Thyroid gland (tissue), 4 donors: ENCODE measurements around the gene IFFO2. TPM values are rescaled to one million over a fixed set of nuclear protein-coding genes. Genes with fewer than 3 reads are reported as not detected.

ENCODE experiments used
- DNase-seq, 2 donors: peaks; one replicate each; pipeline ENCODE4 v3.0.0-alpha.2; 2019
- H3K27ac ChIP-seq, 3 donors: fragments of 200-600 bp; sonication (generic); 1 replicate in 2 of 3; 2 replicates in 1 of 3; pipeline ENCODE4 v1.5.1; 2016 to 2019; ENCODE audit warnings: mild to moderate bottlenecking in 1 of 3, moderate library complexity in 1 of 3
- H3K27me3 ChIP-seq: fragments of 200-600 bp; sonication (generic); one replicate; pipeline ENCODE4 v1.5.1; 2019
- H3K36me3 ChIP-seq, 2 donors: fragments of 200-600 bp; sonication (generic); one replicate each; pipeline ENCODE4 v1.5.1; 2016 to 2019
- H3K4me1 ChIP-seq, 2 donors: fragments of 200-600 bp; sonication (generic); one replicate each; pipeline ENCODE4 v1.5.1; 2017 to 2019
- H3K4me3 ChIP-seq, 3 donors: fragments of 200-600 bp; sonication (generic); replicated peaks in 1 of 3; 1 replicate in 2 of 3; 2 replicates in 1 of 3; pipeline ENCODE4 v1.5.1; 2016; ENCODE audit warnings: mild to moderate bottlenecking in 1 of 3
- H3K9me3 ChIP-seq: fragments of 200-600 bp; sonication (generic); one replicate; pipeline ENCODE4 v1.5.1; 2017
- POLR2A ChIP-seq, 2 donors: fragments of 450-650 bp; IDR thresholded peaks; one replicate each; pipeline ENCODE4 v1.6.1; 2017; ENCODE audit warnings: antibody characterized with exemption in 2 of 2, mild to moderate bottlenecking in 2 of 2, moderate library complexity in 1 of 2
- WGBS, 2 donors: methylation state at CpG; one replicate each; pipeline ENCODE4 v1.1.5; 2017; 5-methylcytosine and 5-hydroxymethylcytosine counted together
- intact Hi-C: fragments of 100-400 bp; cut with DNase I; formaldehyde crosslinking; loops from one replicate; pipeline ENCODE4 v1.15.1; 2023
- total RNA-seq, 4 donors: library from RNA; depleted of rRNA; stranded (reverse); fragments of >200 nt; gene quantifications; one replicate each; pipeline ENCODE4 v1.2.3, GENCODE V29; 2016
- TF ChIP-seq, protein P1 (sequence below), 6 experiments: fragments of 200-600 bp in 3 of 6; fragments of 450-650 bp in 3 of 6; sonication (generic) in 3 of 6; IDR thresholded peaks; one replicate each; pipeline ENCODE4 v1.5.1; 2016 to 2019; ENCODE audit warnings: antibody characterized with exemption in 6 of 6, mild to moderate bottlenecking in 2 of 6, inconsistent platforms in 1 of 6, moderate library complexity in 1 of 6

IFFO2 gene
- total RNA-seq, 4 donors from 2014 or later = 7.2 to 11.3 (median 10.1) TPM

- intact Hi-C loops = loop anchor here (5.0 kb wide), 2 partner anchors 32 to 152 kb away; no protein-coding TSS in a partner anchor
- H3K36me3 ChIP-seq = no peaks in the 10 kb centered on the region
- peaks cover 30 to 37% of the 10 kb centered on the region in 2 donors for H3K4me1 ChIP-seq
- no peak overlapping the region for H3K4me3 ChIP-seq
- no peak overlapping the region for H3K27ac ChIP-seq
- TF ChIP-seq, protein P1, sequence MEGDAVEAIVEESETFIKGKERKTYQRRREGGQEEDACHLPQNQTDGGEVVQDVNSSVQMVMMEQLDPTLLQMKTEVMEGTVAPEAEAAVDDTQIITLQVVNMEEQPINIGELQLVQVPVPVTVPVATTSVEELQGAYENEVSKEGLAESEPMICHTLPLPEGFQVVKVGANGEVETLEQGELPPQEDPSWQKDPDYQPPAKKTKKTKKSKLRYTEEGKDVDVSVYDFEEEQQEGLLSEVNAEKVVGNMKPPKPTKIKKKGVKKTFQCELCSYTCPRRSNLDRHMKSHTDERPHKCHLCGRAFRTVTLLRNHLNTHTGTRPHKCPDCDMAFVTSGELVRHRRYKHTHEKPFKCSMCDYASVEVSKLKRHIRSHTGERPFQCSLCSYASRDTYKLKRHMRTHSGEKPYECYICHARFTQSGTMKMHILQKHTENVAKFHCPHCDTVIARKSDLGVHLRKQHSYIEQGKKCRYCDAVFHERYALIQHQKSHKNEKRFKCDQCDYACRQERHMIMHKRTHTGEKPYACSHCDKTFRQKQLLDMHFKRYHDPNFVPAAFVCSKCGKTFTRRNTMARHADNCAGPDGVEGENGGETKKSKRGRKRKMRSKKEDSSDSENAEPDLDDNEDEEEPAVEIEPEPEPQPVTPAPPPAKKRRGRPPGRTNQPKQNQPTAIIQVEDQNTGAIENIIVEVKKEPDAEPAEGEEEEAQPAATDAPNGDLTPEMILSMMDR (IDR thresholded peaks at IDR 0.05) = no peak
- TF ChIP-seq POLR2A (IDR thresholded peaks at IDR 0.05) = no peak
- 87 to 95% methylated on average over 12 of the region's 12 CpGs for WGBS, 2 donors
- DNase-seq = no peak
- no peaks in the 10 kb centered on the region for H3K9me3 ChIP-seq
- H3K27me3 ChIP-seq = no peaks in the 10 kb centered on the region
Observed at GRCh38 chr1:18919956-18920355, 36.5 kb downstream of the IFFO2 start.

DNA sequence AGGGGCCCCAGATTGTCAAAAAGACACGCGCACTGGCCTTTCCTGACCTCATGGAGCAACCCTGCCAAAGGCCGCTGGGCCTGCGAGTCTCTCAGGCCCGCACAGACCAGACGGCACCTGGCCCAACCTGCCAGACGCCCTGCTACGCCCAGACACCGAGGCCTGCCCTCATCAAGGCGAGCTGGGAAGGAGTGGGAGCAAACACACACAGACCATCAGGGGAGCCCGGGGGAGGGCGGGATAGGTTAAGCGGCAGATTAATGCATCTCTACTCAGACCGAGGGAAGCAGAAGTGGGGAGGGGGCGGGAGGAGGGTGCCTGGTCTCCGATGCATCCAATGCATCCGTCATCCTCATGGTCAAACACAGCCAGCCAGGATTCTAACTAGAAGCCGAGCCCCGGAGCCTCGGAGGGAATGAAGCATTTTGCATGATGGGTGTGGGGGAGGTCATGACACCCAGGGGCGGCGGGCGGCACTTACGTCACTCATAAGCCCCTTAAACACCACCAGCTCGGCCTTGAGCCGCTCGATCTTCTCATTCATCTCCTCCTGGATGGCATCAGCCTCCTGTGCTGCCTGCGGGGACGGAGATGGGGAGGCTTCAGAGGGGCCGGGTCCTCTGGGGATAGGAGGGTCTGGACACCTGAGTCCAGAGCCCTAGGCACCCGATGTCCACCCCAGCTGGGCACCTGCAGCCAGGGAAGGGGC is 37.1 kb downstream of the IFFO2 start:
- H3K27me3 ChIP-seq = no peaks in the 10 kb centered on the region
- H3K36me3 ChIP-seq = no peaks in the 10 kb centered on the region
- DNase-seq = no peak
- H3K27ac ChIP-seq = no peak overlapping the region
- WGBS, 2 donors = 89 to 93% methylated on average over 23 to 24 of the region's 31 CpGs
- H3K9me3 ChIP-seq = no peaks in the 10 kb centered on the region
- H3K4me1 ChIP-seq = peaks cover 26 to 33% of the 10 kb centered on the region in 2 donors
- intact Hi-C loops = loop anchor here (5.0 kb wide), 2 partner anchors 33 to 153 kb away; no protein-coding TSS in a partner anchor
- TF ChIP-seq, protein P1 (IDR thresholded peaks at IDR 0.05) = no peak
- TF ChIP-seq POLR2A (IDR thresholded peaks at IDR 0.05) = no peak
- no peak overlapping the region for H3K4me3 ChIP-seq

DNA sequence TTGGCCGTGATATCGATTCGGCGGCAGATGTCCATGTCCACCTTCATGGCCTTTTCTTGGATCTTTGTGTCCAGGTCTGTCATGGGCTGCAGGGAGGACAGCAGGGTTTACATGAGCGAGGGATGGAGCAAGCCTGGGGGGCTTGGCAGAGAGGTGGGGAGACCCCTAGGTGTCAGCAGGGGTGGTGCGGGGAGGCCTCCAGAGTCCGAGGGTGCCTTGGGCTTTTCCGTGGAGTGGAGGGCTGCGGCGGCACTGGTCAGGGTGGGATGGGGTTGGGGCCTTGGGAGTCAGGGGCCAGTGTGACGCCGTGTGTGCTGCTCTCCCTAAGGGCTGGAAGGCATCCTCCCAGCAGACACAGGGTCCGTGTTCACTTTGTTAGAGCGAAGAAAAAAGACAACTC is 38.1 kb downstream of the IFFO2 start:
- no peak overlapping the region for H3K4me3 ChIP-seq
- no peak overlapping the region for H3K27ac ChIP-seq
- H3K27me3 ChIP-seq = no peaks in the 10 kb centered on the region
- no peaks in the 10 kb centered on the region for H3K9me3 ChIP-seq
- DNase-seq = no peak
- no peaks in the 10 kb centered on the region for H3K36me3 ChIP-seq
- TF ChIP-seq, protein P1 (IDR thresholded peaks at IDR 0.05) = no peak
- TF ChIP-seq POLR2A (IDR thresholded peaks at IDR 0.05) = no peak
- peaks cover 20 to 33% of the 10 kb centered on the region in 2 donors for H3K4me1 ChIP-seq
- 95 to 98% methylated on average over 14 of the region's 14 CpGs for WGBS, 2 donors
- intact Hi-C loops = loop anchor here (5.0 kb wide), 2 partner anchors 34 to 154 kb away; no protein-coding TSS in a partner anchor

GRCh38 chr1:18917071-18917799 is 39.2 kb downstream of the IFFO2 start:
- Histone ChIP-seq H3K4me1 (peaks cover 12 to 30% of the 10 kb centered on the region in 2 donors), H3K36me3 (no peaks in the 10 kb centered on the region), H3K4me3 (no peak overlapping the region), H3K27ac (no peak overlapping the region), H3K27me3 (no peaks in the 10 kb centered on the region), H3K9me3 (no peaks in the 10 kb centered on the region)
- TF ChIP-seq, protein P1 (IDR thresholded peaks at IDR 0.05) = no peak
- TF ChIP-seq POLR2A (IDR thresholded peaks at IDR 0.05) = no peak
- no peak for DNase-seq
- intact Hi-C loops = loop anchor here (5.0 kb wide), 2 partner anchors 35 to 155 kb away; no protein-coding TSS in a partner anchor
- WGBS, 2 donors = 90 to 91% methylated on average over 30 of the region's 30 CpGs
